Activated gamma-delta T cell treated with Interleukin-2 at 50 U/mL for 16 hours (primary cell): ENCODE data around the gene SHLD1.
"Not testable (repeated sequence)": the region's sequence is repeated elsewhere in the genome, so short reads cannot be mapped to it uniquely, and the experiment has no call there.

Experiments used
- DNase-seq: peaks from one replicate; pipeline ENCODE4 v3.0.0-alpha.2; 2020

SHLD1 gene

GRCh38 chr20:5737619-5737953 lies 12.6 kb upstream of the SHLD1 start:
- no peak for DNase-seq

- no peak for DNase-seq
These were observed 12.2 kb upstream of the SHLD1 start for GRCh38 chr20:5737966-5738365.

GRCh38 chr20:5740643-5741042 lies 9.6 kb upstream of the SHLD1 start:
- DNase-seq = not testable (repeated sequence)

DNA sequence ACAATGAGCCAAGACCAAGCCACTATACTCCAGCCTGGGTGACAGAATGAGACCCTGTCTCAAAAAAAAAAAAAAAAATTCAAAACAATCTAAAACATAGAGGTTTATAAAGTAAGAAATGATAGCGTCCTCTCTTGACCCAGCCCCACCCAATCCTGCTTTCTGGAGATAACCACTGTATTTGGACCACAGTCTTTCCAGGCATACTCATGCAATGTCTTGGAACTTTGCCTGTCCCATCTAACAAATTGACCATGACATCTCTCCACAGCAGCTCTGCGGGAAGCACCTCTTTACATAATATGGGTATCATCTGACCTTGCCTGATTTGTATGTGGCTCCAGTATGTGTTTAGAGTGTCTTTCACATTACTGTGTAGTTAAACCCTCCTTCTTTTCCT lies 9.1 kb upstream of the SHLD1 start:
- DNase-seq = no peak

- DNase-seq = no peak
These were observed 8.2 kb upstream of the SHLD1 start for GRCh38 chr20:5742041-5742440.

DNA sequence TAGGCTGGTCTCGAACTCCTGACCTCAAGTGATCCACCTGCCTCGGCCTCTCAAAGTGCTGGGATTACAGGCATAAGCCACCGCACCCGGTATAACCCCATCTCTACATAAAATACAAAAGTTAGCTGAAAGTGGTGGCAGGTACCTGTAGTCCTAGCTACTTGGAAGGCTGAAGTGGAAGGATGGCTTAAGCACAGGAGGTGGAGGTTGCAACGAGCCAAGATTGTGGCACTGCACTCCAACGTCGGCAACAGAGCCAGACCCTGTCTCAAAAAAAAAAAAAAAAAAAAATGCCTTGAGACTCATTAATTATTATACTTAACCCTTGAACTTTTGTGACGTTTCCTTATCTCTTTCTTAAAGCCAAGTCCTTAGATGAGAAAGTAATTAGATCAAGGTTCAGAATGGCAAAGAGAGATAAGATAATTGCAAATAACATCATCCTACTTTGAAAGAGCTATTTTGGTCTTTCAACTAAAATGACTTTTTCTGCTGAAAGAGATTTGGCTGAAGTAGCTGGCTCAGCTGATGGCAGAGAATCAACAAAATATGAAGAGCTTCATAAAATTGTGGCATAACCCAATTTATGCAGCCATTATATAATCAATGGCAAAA lies 4.7 kb upstream of the SHLD1 start:
- no peak for DNase-seq

- no peak for DNase-seq
These were observed 4.1 kb upstream of the SHLD1 start for GRCh38 chr20:5746064-5746463.

GRCh38 chr20:5748246-5748645 lies 2.0 kb upstream of the SHLD1 start:
- no peak for DNase-seq

- not testable (repeated sequence) for DNase-seq
These were observed 669 bp upstream of the SHLD1 start for GRCh38 chr20:5749512-5749951.

GRCh38 chr20:5751856-5752255 lies 1.7 kb downstream of the SHLD1 start:
- no peak for DNase-seq

- no peak for DNase-seq
These were observed 3.6 kb downstream of the SHLD1 start for GRCh38 chr20:5753814-5754213.

DNA sequence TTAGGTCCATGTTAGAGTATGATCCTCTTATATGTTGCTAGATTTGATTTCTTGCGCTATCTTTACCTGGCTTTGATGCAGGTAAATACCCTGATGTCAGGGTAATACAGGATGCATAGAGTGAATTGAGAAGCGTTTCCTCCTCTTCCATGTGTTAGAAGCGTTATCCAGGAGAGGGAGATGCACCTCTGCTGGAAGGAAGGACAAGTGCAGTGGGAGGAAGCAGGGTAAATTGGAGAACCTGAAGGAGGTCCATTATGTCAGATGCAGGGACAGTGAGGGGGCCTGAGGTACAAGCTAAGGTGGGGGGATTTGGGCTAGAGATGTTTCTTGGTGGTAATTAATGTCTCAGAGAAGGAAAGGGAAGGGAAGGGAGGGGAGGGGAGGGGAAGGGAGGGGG lies 7.7 kb downstream of the SHLD1 start:
- DNase-seq = no peak

- no peak for DNase-seq
These were observed 16.0 kb downstream of the SHLD1 start for GRCh38 chr20:5766085-5766764.

GRCh38 chr20:5767493-5768098 lies 17.4 kb downstream of the SHLD1 start:
- no peak for DNase-seq

GRCh38 chr20:5770231-5770986 lies 20.2 kb downstream of the SHLD1 start:
- DNase-seq = no peak

DNA sequence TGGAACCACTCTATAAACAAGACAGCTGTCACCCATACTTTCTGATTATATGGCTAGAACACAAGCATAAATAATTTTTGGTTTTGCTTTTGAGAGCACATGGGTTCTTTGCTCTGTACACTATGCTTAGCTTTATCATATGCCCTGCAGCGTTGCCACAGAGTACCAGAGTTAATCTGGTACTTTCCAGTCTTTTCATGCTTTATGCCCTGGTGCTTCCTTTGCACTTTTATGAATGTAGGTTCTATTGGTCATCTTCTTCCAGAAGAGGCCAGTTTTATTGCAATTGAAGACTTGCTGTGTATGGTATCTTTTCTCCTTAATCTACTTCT lies 20.8 kb downstream of the SHLD1 start:
- no peak for DNase-seq

DNA sequence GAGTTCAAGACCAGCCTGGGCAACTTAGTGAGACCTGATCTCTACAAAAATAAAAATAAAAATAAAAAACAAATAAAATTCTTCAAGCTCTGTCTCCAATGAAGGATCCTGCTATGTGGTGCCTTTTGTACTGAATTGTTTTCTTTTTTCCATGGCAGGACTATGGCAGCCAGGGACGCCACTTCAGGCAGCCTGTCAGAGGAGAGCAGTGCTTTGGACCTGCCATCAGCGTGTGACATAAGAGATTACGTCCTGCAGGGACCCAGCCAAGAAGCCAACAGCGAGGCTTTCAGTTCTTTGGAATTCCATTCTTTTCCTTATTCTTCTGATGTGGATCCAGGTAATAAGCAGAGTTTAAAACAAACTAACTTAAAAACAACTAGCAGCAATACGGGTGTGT lies 22.5 kb downstream of the SHLD1 start:
- DNase-seq = no peak

- no peak for DNase-seq
These were observed 23.4 kb downstream of the SHLD1 start for GRCh38 chr20:5773589-5773988.

- DNase-seq = no peak
These were observed 25.9 kb downstream of the SHLD1 start for GRCh38 chr20:5776077-5776476.

DNA sequence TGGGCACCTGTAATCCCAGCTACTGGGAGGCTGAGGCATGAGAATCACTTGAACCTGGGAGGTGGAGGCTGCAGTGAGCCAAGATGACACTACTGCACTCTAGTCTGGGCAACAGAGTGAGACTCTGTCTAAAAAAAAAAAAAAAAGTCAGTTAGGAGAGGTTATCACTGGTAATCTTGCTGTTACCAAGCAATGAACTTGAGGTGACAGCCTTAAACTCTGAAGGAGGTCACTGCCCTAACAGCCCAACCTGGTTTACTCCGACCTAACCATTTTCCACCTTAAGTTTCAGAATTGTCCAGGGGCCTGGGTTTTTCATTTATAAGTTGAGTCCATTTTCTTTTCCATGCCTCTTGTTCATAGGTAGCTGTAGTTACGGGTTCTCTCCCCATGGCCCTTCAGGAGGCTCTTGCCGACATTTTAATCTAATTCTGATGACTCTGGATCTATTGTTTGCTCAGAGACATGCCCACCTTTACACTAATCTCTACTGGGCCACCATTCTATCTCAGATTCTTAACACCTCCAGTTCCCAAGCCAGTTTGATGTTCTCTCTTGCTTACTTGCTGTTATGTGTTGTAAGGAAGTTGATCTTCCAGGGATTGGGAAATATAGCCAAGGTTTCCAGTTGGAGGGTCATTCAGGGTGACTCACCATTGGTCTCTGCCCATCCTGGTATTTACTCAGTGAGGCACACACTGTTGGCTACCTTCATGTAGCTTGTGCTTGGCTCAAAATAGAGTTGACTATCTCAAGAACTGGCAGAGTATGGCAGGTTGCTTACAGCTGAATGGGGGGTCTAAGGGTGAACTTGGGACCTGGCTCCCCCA lies 29.1 kb downstream of the SHLD1 start:
- no peak for DNase-seq

- DNase-seq = no peak
These were observed 30.6 kb downstream of the SHLD1 start for GRCh38 chr20:5780846-5781217.

- DNase-seq = not testable (repeated sequence)
These were observed 31.2 kb downstream of the SHLD1 start for GRCh38 chr20:5781367-5781766.
